Right kidney (tissue), 1 donor: ENCODE data around the gene SYNPO2L.
A peak's percentile ranks its signal among the peaks of the same experiment; 100 is the strongest.
"Not testable (repeated sequence)": the region's sequence is repeated elsewhere in the genome, so short reads cannot be mapped to it uniquely, and the experiment has no call there.

ENCODE experiments used
- DNase-seq: peaks from one replicate; pipeline ENCODE4 v3.0.0-alpha.2; 2016

The SYNPO2L gene

GRCh38 chr10:73617143-73617542 lies 38.7 kb downstream of the SYNPO2L start:
- DNase-seq: not testable (repeated sequence)

- DNase-seq: no peak
Observed at GRCh38 chr10:73614720-73615119, 41.1 kb downstream of the SYNPO2L start.

GRCh38 chr10:73609116-73609515 lies 46.7 kb downstream of the SYNPO2L start:
- no peak for DNase-seq

- peak; percentile 17 for DNase-seq
Observed at GRCh38 chr10:73601486-73601921, 54.3 kb downstream of the SYNPO2L start.

GRCh38 chr10:73597346-73597745 lies 58.5 kb downstream of the SYNPO2L start:
- DNase-seq: no peak
